Ramos (cell line): Measurements from ENCODE around the gene BHLHE23.

Experiments
- in situ Hi-C: fragments of 300-500 bp; cut with MboI; formaldehyde crosslinking; loops from one replicate; pipeline ENCODE4 v1.14.3; 2022; ENCODE audit warnings: low sequenced_read_pairs; ENCODE audit not compliant: unreplicated experiment

Gene BHLHE23

DNA sequence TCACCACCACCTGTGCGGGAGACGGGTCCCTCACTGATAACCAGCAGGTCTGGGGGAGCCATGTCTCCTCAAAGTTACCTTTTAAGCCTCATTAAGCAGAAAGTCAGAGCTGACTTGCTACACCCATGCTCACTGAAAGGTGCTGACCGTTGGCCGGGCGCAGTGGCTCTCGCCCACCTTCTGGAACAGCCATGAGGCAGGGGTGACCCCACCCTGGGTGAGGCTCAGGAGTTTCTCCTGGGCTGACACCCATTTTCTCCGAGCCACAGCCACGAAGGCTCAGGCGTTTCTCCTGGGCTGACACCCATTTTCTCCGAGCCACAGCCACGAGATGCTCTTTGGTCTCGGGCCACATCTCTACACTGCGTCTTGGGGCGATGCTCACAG, 10.2 kb downstream of the BHLHE23 start:
- in situ Hi-C loops, result no loop called here

DNA sequence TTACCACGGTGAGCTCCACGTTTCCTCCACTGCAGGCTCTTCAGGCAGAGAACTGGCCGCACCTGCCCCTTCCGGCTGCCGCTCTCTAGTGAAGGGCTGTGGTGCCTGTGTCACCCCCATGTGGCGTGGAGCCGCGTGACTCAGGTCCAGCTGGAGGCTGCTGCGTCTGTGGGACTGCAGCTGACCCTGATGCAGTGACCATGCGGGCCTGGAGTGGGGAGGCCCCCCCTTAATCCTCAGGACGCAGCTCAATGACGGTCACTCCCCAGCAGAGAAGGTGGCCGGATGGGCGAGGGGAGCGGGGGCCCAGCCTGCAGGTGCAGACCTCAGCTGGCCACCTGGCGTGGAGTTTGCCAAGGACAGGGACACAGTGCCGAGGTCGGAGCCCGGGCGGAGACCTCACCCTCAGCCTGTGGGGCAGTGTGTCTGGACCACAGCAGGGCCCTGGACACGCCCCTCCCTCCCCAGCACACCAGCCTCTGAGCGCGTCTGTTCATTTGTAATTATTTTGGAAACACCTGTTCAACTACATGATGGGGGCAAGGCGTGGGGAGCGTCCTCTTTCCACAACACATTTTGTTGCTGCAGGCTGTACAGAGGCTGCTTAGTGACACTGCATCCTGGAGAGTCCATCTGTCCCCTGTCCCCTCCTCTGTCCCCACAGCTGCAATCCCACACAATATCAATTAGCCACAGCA, 10.7 kb downstream of the BHLHE23 start:
- in situ Hi-C loops, result no loop called here

DNA sequence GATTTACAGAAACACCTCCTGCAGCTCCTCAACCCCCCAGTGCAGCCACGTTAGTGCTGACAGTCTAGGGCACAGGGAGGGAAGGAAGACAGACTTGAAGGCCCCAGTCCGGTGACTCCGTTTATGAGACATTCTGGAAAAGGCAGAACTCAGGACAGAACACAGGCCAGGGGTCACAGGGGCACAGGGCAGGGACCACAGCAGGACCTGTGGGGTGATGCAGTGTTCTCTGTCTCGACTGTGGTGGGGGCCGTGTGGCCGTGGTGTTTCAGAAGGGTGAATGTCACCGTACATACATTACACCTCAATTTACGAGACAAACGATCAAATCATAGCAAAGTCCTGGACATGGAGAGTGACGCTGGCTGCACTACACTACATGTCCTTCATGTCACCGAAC, 11.3 kb downstream of the BHLHE23 start:
- in situ Hi-C loops, result no loop called here

DNA sequence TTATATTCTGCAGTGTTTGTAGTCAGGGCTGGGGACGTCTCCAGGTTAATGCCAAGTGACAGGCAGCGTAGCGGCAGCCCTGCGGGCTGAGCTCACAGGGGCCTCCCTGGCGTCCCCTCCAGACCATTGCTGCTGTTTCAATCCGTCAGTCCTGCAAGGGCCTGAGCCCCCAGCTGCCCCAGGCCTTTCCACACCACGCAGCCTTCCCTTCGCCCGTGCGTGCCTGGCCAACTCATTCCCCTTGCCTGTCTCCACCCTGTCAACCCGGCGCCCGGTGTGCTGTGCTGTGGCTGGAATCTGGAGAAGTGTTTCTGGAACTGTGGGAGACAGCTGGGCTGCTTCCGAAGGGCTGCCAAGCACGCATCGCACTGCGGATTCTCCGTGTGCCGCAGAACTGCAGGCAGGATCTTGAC, 11.9 kb downstream of the BHLHE23 start:
- in situ Hi-C loops, result no loop called here

DNA sequence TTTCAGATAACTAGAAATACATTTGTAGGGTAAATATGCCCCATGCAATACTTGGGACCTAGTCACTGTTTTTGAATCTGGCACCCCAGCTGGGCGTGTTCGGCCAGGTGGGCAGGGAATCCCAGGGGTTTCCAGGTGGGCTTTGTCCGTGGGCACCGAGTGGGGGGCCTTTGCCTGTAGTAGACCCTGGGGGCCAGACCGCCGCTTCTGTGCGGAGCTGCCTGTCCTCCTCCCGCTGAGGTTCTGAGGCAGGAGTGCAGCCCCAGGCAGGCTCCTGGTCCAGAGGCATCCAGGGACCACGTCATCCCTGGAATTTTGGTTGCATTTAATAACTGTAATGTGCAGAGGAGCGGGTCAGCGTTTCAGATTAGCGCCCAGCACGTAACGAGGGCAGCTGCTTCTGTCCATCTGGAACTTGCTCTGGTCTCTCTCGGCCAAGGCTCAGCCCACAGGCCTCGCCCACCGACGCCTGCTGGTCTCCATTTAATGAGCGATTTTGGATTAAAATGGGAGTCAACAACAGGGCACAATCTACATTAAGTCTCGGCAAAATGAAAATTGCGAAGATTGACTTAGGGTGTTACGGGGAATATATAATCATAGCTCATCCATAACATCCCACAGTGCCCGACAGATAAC, 12.8 kb downstream of the BHLHE23 start:
- in situ Hi-C loops, result no loop called here

DNA sequence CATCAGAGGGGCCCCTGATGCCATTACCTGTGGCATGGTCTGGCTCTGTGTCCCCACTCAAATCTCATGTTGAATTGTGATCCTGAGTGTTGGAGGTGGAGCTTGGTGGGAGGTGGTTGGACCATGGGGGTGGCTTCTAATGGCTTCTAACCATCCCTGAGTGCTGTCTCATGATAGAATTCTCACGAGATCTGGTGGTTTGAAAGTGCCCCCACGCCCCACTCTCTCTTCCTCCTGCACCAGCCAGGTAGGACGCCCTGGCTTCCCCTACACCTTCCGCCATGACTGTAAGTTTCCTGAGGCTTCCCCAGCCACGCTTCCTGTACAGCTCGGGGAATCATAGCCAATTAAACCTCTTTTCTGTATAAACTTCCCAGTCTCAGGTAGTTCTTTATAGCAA, 14.9 kb downstream of the BHLHE23 start:
- in situ Hi-C loops, result no loop called here

DNA sequence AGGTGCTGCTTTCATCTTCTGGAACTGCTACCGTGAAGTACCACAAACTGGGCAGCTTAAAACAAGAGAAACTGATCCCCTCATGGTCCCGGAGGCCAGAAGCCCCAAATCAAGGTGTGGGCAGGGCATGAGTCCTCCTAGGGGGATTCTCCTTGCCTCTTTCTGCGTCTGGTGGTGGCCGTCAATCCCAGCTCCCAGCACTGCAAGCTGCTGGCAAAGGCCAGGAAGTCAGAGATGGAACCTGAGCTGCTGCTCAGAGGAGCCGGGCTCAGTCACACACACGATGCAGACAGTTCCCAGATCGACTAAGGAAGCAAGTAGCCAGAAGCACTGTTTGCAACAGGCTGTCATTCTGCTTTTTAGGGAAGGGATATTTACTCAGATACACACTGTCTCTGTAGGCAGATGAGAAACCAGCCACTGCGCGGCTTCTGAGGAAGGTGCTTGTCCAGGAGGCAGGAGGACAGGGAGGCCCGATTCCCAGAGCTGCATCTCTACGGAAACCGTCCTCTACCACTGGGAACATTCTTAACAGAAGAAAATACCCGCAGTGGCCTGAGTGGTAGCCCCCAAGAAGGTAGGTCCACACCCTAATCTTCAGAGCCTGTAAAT, 15.5 kb downstream of the BHLHE23 start:
- in situ Hi-C loops, result no loop called here

DNA sequence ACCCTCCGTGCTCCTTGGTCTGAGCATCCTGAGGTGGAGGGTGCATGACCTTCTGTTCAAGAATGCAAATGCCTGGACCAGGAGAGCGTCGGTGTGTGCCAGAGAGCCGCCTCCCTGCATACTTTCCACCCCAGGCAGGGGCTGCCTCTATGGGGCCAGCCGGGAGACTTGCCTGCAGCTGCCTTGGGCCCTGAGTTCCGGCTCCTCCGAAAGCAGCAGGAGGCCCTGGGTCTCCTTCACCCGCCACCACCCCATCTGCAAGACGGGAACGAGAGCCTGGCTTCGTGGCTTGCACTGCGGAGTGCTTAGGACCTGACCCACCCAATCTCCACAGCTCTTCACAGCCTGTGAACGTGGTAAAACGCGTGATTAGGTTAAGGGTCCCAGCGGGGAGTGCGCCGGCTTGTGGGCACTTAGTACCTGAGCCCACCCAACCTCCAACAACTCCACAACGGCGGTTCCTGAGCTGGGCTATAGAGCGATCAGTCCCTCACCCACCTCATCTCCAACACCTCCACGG, 16.4 kb downstream of the BHLHE23 start:
- in situ Hi-C loops, result no loop called here

DNA sequence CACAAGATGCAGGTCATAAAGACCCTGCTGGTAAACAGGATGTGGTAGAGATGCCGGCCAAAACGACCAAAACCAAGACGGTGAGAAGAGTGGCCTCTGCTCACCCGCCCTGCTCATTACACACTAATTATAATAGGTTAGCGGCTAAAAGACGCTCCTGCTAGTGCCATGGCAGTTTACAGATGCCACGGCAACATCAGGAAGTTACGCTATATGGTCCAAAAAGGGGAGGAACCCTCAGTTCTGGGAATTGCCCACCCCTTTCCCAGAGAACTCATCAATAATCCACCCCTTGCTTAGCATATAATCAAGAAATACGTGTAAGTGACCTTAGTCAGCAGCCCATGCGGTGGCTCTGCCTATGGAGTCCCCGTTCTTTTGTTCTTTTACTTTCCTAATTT, 17.6 kb downstream of the BHLHE23 start:
- in situ Hi-C loops, result no loop called here

DNA sequence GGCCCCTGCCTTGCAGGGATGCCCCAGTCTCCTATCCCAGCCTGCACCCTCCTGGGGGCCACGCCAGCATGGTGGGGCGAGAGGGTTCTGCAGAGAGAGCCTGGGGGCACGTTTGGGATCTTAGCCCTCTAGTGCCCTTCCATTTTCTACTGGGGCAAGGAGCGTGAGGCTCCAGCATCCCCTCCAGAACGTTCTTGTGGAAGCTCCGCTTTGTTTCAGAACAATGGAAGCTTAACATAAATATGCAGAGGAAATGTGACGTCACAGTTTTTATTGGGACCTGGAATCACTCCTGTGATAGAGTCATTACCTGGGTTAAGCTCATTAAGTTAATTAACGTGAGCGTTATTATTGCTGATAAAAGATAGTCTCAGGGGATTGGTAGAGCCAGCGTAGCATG, 19.6 kb downstream of the BHLHE23 start:
- in situ Hi-C loops, result no loop called here

DNA sequence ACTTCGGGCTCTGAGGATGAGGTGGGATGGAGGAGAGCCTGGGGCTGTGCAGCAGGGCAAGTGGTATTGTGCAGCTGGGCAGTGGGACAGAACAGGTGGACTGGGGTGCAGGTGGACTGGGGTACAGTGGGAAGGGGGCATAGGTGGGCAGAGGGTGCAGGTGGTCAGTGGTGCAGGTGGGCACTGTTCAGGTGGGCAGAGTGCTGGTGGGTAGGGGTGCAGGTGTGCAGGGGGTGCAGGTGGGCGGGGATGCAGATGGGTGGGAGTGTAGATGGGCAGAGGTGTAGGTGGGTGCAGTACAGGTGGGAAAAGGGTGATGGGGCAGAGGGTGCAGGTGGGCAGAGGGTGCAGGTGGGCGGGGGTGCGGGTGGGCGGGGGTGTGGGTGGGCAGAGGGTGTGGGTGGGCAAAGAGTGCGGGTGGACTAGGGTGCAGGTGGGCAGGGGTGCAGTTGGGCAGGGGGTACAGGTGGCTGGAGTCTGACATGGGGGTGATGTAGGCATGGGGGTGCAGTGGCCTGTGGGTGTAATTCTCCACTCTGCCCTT, 20.4 kb downstream of the BHLHE23 start:
- in situ Hi-C loops, result no loop called here

DNA sequence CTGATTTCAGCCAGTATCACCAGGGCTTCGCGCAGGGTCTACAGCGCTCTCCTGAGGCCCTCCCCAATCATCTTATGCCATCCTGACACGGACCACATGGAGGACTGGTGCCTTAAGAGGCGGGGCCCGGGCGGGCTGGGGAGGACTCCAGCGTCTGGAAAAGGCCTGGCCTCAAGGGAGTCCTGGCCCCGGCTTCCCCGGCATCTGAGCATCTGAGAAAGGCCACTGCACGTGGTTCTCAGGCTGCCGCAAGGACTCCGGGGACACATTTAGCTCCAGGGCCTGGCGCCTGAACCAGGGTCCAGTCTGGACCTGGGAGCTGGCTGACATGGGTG, 21.4 kb downstream of the BHLHE23 start:
- in situ Hi-C loops, result no loop called here

DNA sequence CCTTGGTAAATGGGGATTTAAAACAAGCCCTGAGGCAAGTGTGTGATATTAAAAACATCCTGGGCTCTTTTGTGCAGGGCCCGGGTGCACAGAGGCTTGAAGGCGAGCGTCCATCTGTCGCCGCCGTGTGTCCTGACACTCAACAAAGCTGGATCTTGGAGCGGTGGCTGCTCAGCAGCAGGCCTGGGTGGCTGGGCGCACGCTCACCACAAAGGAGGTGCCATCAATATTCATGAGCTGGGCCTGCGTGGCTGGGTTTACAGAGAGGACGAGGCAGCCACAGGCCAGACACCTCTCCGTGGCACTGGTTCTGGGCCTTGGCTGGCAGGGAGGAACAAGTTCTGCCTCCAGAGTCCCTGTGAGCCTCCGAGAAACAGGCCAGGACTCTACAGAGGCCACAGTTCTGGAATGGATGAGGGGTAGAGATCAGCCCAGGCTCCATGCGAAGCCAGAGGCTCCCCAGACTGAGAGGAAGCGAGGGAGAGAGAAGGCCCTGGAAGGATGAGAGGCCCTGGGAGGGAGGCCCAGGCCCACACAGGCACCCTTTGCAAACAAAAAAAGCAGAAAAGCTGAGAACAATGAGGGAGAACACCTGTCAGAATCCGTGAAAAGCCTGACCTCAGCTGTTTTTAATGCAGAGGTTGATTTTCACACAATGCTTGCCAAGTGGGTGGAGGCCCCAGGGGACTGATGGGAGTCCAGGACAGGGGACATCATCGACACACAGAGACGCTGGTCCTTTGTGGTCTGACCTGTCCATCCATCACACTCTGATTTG, 21.9 kb downstream of the BHLHE23 start:
- in situ Hi-C loops, result no loop called here

DNA sequence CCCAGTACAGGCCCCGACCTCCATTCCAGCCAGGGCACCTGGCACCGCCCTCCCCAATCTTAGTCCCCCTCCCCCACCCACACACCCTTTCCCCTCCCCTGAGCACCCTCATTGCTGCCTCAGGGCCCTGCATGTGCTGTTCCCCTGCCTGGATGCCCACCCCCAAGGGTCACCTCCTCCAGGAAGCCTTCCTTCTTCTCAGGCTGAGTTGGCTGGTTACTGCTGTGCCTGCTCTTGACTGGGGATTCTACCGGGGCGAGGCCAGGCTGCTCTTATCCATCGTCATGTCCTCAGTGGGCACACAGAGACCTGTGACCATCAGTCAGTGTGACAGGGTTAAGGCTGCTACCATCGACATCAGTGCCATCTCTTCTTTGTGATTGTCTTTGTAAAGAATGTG, 23.6 kb downstream of the BHLHE23 start:
- in situ Hi-C loops, result no loop called here

DNA sequence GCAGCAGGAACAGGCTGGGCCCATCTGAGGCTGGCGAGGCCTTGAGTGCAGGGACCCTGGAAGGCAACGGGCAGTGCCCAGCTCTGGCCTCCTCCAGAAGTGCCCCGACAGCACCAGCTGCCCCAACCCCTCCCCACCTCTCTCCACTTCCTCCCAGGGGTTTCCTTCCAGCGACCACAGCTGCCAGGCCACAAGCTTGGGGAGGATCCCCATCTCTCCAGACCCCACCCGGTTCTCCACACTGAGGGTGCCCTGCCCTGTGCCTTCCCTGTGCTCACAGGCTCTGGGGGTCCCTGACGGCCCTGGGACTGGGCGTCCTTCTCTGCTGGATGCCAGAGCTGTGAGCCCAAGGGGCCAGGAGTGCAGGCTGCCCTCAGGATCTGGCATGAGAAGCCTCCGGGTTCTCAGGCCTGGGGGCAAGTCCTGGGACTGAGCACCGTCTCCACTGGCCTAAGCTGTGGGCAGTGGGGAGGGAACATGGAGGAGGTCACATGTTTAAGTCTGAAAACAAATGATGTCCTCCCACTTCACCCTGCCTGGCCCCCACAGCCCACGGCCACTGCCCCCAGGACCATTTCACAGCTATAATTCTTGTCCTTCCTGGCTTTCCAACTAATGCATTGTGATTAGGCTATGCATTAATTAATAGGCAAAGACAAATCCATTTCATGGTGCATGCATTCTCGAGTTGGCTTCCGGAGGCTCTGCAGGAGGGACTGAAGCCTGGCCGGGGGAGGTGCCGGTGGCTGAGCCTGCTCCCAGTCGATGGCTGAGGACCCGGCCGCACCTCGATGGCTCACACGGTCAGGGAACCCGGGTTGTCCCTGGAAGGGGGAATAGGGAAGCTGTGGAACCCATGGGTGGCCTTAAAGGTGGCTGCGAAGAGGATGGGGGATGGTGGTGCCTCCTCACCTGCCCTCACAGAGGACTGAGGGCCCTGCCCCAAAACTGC, 24.4 kb downstream of the BHLHE23 start:
- in situ Hi-C loops, result no loop called here

DNA sequence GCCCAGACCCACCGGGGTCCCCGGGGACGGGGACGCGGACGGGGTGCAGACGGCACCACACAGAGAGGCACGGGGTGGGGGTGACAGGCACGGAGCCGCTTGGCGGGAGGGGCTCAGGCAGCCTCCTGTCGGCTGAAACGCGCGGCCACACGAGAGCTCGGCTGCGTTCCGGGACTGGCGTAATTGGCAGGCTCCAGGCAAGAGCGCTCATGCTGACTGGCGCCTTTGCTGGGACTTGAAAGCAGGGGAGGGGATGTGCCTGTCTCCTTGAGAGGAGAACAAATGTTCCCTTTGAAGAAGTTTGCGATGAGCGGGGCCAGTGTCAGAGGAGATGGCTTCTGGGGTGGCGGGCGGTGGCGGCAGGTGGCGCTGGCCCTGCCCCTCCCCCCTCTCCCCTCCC, 25.8 kb downstream of the BHLHE23 start:
- in situ Hi-C loops, result no loop called here

DNA sequence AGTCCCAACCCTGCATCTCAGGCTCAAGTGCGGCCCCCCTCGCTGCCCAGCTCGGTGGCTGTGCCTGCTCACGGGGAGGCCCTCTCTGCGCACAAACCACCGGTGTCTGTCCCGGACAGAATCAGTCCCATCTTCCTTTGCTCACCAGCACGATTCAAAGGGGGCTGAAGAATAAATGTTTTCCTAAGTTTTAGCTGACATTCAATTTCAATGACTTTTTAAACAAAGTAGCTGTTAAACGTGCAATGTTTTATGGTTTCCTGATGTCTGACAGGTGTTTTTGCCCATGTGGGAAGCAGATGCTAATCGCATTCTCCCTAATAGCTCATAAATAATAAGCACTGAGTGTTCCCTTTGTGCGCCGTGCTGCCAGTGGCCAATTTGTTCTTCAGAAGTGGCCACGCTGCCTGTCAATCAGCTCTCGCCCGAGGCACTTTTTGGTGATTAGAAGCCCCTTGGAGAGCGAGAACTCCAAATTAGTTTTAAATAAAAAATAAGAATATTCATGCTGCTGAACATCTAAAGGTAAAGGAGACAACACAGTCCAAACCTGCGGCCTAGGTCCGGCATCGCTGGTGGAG, 26.3 kb downstream of the BHLHE23 start:
- in situ Hi-C loops, result no loop called here

DNA sequence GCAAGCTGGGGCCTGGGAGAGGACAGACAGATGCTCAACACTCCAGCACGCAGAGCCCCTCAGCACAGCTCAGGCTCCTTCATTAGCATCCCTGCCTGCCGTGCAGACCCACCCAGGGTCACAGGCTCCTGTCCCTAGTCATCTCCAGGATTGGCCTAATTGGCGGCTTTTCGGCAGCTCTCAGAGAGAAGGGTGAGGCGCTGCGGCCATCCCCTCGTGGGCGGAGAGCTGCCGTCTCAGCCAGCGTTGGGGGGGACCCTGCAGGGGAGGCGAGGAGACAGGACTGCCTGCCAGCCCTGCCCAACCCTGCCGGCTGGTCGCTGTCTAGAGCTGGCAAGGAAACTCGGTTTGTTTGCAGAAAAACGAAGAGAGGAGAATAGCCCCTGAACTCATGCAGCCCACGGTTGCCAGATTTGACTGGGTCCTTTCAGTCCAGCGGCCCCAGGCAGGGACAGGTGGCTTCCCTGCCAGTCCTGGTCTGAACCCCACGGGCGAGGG, 26.8 kb downstream of the BHLHE23 start:
- in situ Hi-C loops, result no loop called here

DNA sequence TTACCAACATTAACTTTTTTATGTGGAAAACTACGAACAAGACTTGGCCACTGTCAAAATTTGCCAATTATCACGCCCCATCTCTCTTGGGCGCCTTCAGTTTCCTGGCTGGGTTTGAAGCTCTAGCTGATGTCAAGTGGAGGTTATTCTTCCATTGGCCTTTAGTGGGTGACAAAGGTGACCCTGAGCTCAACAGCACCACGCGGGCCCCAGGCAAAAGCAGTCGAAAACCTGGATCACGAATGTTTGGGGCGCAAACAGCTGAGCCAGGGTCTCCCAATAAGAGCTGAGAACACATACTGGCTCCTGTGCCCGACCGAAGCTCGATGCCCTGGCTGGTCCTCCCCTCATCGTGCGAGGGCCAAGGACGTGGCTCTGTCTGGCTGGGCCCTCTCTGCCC, 27.5 kb downstream of the BHLHE23 start:
- in situ Hi-C loops, result no loop called here
